Pancreas (tissue), 10 donors: ENCODE data around the gene NUDT6. TPM values are rescaled to one million over a fixed set of nuclear protein-coding genes. Genes with fewer than 3 reads are reported as not detected.
A peak's percentile ranks its signal among the peaks of the same experiment; 100 is the strongest.
"Not testable (repeated sequence)": the region's sequence is repeated elsewhere in the genome, so short reads cannot be mapped to it uniquely, and the experiment has no call there.

ENCODE experiments used
- ATAC-seq, 4 donors: fragments of 200-7000 bp; cut with Tn5 transposase; one replicate each; pipeline versions ENCODE4 v1.8.0 to v1.9.1; 2020; ENCODE audit warnings: mild to moderate bottlenecking in 4 of 4, moderate library complexity in 4 of 4
- DNase-seq, 6 donors: peaks; one replicate each; pipeline ENCODE4 v3.0.0-alpha.2; 2020
- FAIRE-seq: peaks from 2 replicates; lab custom pipeline; 2012; peaks lifted over from hg19 to GRCh38; lab: Jason Lieb, UNC
- H3K27ac ChIP-seq, 4 donors: fragments of 200-600 bp; sonication (generic); 1 replicate in 3 of 4; 2 replicates in 1 of 4; pipeline versions ENCODE4 v1.5.0 to v1.8.0; 2020
- H3K27me3 ChIP-seq, 4 donors: fragments of 200-600 bp; one replicate each; pipeline ENCODE4 v1.8.0; 2021
- H3K36me3 ChIP-seq, 3 donors: fragments of 200-600 bp; sonication (generic) in 1 of 3; one replicate each; pipeline versions ENCODE4 v1.5.0 to v1.8.0; 2020 to 2021
- H3K4me1 ChIP-seq, 3 donors: fragments of 200-600 bp; one replicate each; pipeline ENCODE4 v1.8.0; 2021
- H3K4me3 ChIP-seq, 4 donors: fragments of 200-600 bp; sonication (generic) in 2 of 4; one replicate each; pipeline versions ENCODE4 v1.5.0 to v1.8.0; 2020 to 2021
- H3K9me3 ChIP-seq, 4 donors: fragments of 200-600 bp; one replicate each; pipeline ENCODE4 v1.8.0; 2021
- CTCF ChIP-seq, 4 donors: fragments of 200-600 bp; sonication (generic) in 3 of 4; IDR thresholded peaks; one replicate each; pipeline versions ENCODE4 v1.5.0 to v1.8.0; 2021; ENCODE audit warnings: antibody characterized with exemption in 4 of 4
- WGBS, 2 donors: extraction: QIAGEN DNeasy Blood & Tissue Kit; methylation state at CpG; one replicate each; pipeline ENCODE4 v1.1.7; 2013; 5-methylcytosine and 5-hydroxymethylcytosine counted together
- intact Hi-C, 3 donors: fragments of 100-400 bp; cut with DNase I; formaldehyde crosslinking; loops; one replicate each; pipeline versions ENCODE4 v1.11.1 to v1.14.2; 2022
- polyA plus RNA-seq, 2 donors: library from polyadenylated mRNA; stranded (reverse); fragments of 200-250 nt; gene quantifications; one replicate each; pipeline ENCODE4 v1.2.3, GENCODE V29; 2013
- total RNA-seq, 6 donors: library from RNA; stranded (reverse); fragmentation: NEBNext Ultra II Directional in 4 of 6; extraction: Animal tissue kit (Norgen Biotek cat#: 25700) in 4 of 6; gene quantifications; one replicate each; pipeline versions ENCODE4 v1.2.1 to v1.2.4, GENCODE V29; 2021 to 2023
- donor health status: healthy with polysubstance abuse.
- donor health status: DM: no; HTN: no; CAD: no; lungs with moderate emphysema.
- donor health status: DM: no; HTN: no; CAD: no.
- donor health status: control.
- donor health status: control.
- donor health status: Bipolar disorder and iron deficiency.
- donor health status: DM: yes; HTN: yes; CAD: no.
- donor health status: DM: no; HTN: no; CAD: no.
- donor health status: DM: no; HTN: no; CAD: no.
- donor health status: DM: yes; HTN: yes; CAD: no.

NUDT6 gene
- total and polyA plus RNA-seq, 8 donors: 1.6 to 8.2 (median 2.4) TPM

- peak overlapping the region in 1 of 4 donors; percentile 34 for H3K27ac ChIP-seq
- peak in 1 of 6 donors; percentile 15 for DNase-seq
- FAIRE-seq: no peak
- peak in 3 of 4 donors; percentile 52 to 65 (median 61) for ATAC-seq
- TF ChIP-seq CTCF (IDR thresholded peaks at IDR 0.05): no peak
- no peaks in the 10 kb centered on the region for H3K9me3 ChIP-seq
- H3K36me3 ChIP-seq: no peaks in the 10 kb centered on the region
- intact Hi-C loops: no loop called here
- no peaks in the 10 kb centered on the region for H3K27me3 ChIP-seq
- H3K4me3 ChIP-seq: no peak overlapping the region
- no peaks in the 10 kb centered on the region for H3K4me1 ChIP-seq
- 27 to 30% methylated on average over 10 of the region's 10 CpGs for WGBS, 2 donors
These were observed 67.7 kb downstream of the NUDT6 start for GRCh38 chr4:122854447-122855352.

GRCh38 chr4:122851568-122851967 lies 70.8 kb downstream of the NUDT6 start:
- Histone ChIP-seq H3K27ac (no peak overlapping the region), H3K4me3 (no peak overlapping the region), H3K9me3 (no peaks in the 10 kb centered on the region), H3K27me3 (no peaks in the 10 kb centered on the region), H3K4me1 (no peaks in the 10 kb centered on the region), H3K36me3 (no peaks in the 10 kb centered on the region)
- intact Hi-C loops: no loop called here
- no peak for DNase-seq
- FAIRE-seq: no peak
- ATAC-seq: no peak
- no peak for TF ChIP-seq CTCF (IDR thresholded peaks at IDR 0.05)

GRCh38 chr4:122849789-122850188 lies 72.6 kb downstream of the NUDT6 start:
- H3K4me1 ChIP-seq, DNase-seq, H3K9me3 ChIP-seq, intact Hi-C loops, ATAC-seq, H3K27ac ChIP-seq, H3K4me3 ChIP-seq, H3K27me3 ChIP-seq, FAIRE-seq, H3K36me3 ChIP-seq: not testable (repeated sequence)
- 95 to 99% methylated on average over 3 of the region's 3 CpGs for WGBS, 2 donors

- ATAC-seq (no peak), FAIRE-seq (no peak), DNase-seq (no peak)
- no peak overlapping the region for H3K4me3 ChIP-seq
- intact Hi-C loops: no loop called here
- no peaks in the 10 kb centered on the region for H3K36me3 ChIP-seq
- TF ChIP-seq CTCF (IDR thresholded peaks at IDR 0.05): no peak
- H3K4me1 ChIP-seq: peaks cover 0 to 2% (median 0%) of the 10 kb centered on the region in 3 donors
- no peaks in the 10 kb centered on the region for H3K27me3 ChIP-seq
- WGBS, 2 donors: 66 to 95% methylated on average over 1 of the region's 1 CpG
- no peak overlapping the region for H3K27ac ChIP-seq
- H3K9me3 ChIP-seq: no peaks in the 10 kb centered on the region
These were observed 74.5 kb downstream of the NUDT6 start for GRCh38 chr4:122847931-122848330.

- DNase-seq (no peak), ATAC-seq (no peak), FAIRE-seq (no peak)
- Histone ChIP-seq H3K36me3 (no peaks in the 10 kb centered on the region), H3K27me3 (no peaks in the 10 kb centered on the region), H3K4me1 (peaks cover 0 to 2% (median 0%) of the 10 kb centered on the region in 3 donors), H3K27ac (no peak overlapping the region), H3K4me3 (no peak overlapping the region), H3K9me3 (no peaks in the 10 kb centered on the region)
- TF ChIP-seq CTCF (IDR thresholded peaks at IDR 0.05): no peak
- 65 to 71% methylated on average over 3 of the region's 3 CpGs for WGBS, 2 donors
- intact Hi-C loops: no loop called here
These were observed 76.6 kb downstream of the NUDT6 start for GRCh38 chr4:122845760-122846159.
